Measurements from ENCODE around the gene FYB2.

GRCh38 chr1:56671085-56671484 lies 148.1 kb downstream of the FYB2 start:
- no peak for TF ChIP-seq EZH2 (IDR thresholded peaks at IDR 0.05; ENCODE audit: borderline replicate concordance)
- TF ChIP-seq CTCF (IDR thresholded peaks at IDR 0.05; ENCODE audit: poor library complexity): no peak
- TF ChIP-seq EZH2phosphoT487 (IDR thresholded peaks at IDR 0.05; ENCODE audit: low read depth, severe bottlenecking, unreplicated experiment): no peak
